Urinary bladder (tissue), 4 donors: ENCODE results near the gene CLDN20. TPM values are rescaled to one million over a fixed set of nuclear protein-coding genes. Genes with fewer than 3 reads are reported as not detected.

Source experiments
- DNase-seq: peaks from one replicate; pipeline ENCODE4 v3.0.0-alpha.2; 2015; ENCODE audit errors: extremely low spot score
- H3K27ac ChIP-seq: one replicate; pipeline ENCODE4 v1.5.1; 2013; ENCODE audit warnings: low read depth, mild to moderate bottlenecking, moderate library complexity
- H3K36me3 ChIP-seq: one replicate; pipeline ENCODE4 v1.6.1; 2013; ENCODE audit warnings: mild to moderate bottlenecking, moderate library complexity; ENCODE audit not compliant: insufficient read depth
- H3K4me1 ChIP-seq: one replicate; pipeline ENCODE4 v1.6.1; 2013; ENCODE audit warnings: mild to moderate bottlenecking, moderate library complexity; ENCODE audit not compliant: insufficient read depth
- H3K4me3 ChIP-seq: one replicate; pipeline ENCODE4 v1.5.1; 2013; ENCODE audit warnings: low read depth, low read length
- WGBS: extraction: QIAGEN DNeasy Blood & Tissue Kit; methylation state at CpG from one replicate; pipeline ENCODE4 v1.1.7; 2013; 5-methylcytosine and 5-hydroxymethylcytosine counted together
- polyA plus RNA-seq: library from polyadenylated mRNA; stranded (reverse); fragments of 200-250 nt; gene quantifications from one replicate; pipeline ENCODE4 v1.2.3, GENCODE V29; 2013
- total RNA-seq: library from RNA; depleted of rRNA; stranded (reverse); fragments of >200 nt; gene quantifications from one replicate; pipeline ENCODE4 v1.2.3, GENCODE V29; 2014
- donor health status: healthy with polysubstance abuse.
- donor health status: healthy.

CLDN20 gene
- total and polyA plus RNA-seq, 2 donors = 0.06 TPM; not detected in 1

GRCh38 chr6:155250701-155251381, 13.0 kb upstream of the CLDN20 start:
- 88% methylated on average over 10 of the region's 10 CpGs for WGBS
- DNase-seq = no peak
- no peaks in the 10 kb centered on the region for H3K36me3 ChIP-seq
- H3K4me1 ChIP-seq = no peaks in the 10 kb centered on the region
- no peak overlapping the region for H3K27ac ChIP-seq
- H3K4me3 ChIP-seq = no peak overlapping the region

- H3K4me1 ChIP-seq = no peaks in the 10 kb centered on the region
- no peak overlapping the region for H3K4me3 ChIP-seq
- H3K27ac ChIP-seq = no peak overlapping the region
- DNase-seq = no peak
- H3K36me3 ChIP-seq = no peaks in the 10 kb centered on the region
- 93% methylated on average over 8 of the region's 8 CpGs for WGBS
Measured at GRCh38 chr6:155252581-155252980, 11.2 kb upstream of the CLDN20 start.

GRCh38 chr6:155253337-155253736, 10.5 kb upstream of the CLDN20 start:
- DNase-seq = no peak
- Histone ChIP-seq H3K36me3 (no peaks in the 10 kb centered on the region), H3K27ac (no peak overlapping the region), H3K4me1 (no peaks in the 10 kb centered on the region), H3K4me3 (no peak overlapping the region)
- 45% methylated on average over 1 of the region's 1 CpG for WGBS

DNA sequence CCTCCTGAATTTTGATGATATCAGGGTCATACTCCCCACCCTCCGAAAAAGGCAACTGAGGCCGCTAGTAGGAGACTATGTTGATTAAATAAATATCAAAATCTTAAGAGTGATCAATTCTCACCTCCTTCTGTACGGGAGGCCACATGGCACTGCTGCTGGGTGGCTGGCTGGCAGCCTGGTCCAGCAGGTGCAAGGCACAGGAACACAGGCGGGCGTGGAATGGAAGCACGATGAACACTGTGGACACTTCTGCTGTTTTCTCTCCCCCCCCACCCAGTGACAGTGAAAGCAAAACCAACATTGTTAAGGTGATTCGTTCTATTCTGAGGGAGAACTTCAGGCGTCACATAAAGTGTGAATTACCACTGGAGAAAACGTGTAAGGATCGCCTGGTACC, 9.7 kb upstream of the CLDN20 start:
- no peak for DNase-seq
- H3K4me3 ChIP-seq = no peak overlapping the region
- no peaks in the 10 kb centered on the region for H3K36me3 ChIP-seq
- 90% methylated on average over 10 of the region's 10 CpGs for WGBS
- no peak overlapping the region for H3K27ac ChIP-seq
- H3K4me1 ChIP-seq = no peaks in the 10 kb centered on the region

GRCh38 chr6:155256122-155256795, 7.6 kb upstream of the CLDN20 start:
- no peak for DNase-seq
- H3K36me3 ChIP-seq = no peaks in the 10 kb centered on the region
- 86% methylated on average over 13 of the region's 13 CpGs for WGBS

GRCh38 chr6:155257796-155258195, 6.0 kb upstream of the CLDN20 start:
- H3K36me3 ChIP-seq = no peaks in the 10 kb centered on the region
- H3K4me1 ChIP-seq = no peaks in the 10 kb centered on the region
- no peak for DNase-seq
- WGBS = 89% methylated on average over 9 of the region's 9 CpGs
- H3K27ac ChIP-seq = no peak overlapping the region
- H3K4me3 ChIP-seq = no peak overlapping the region

More at GRCh38 chr6:155256122-155256795, 7.6 kb upstream of the CLDN20 start:
- H3K27ac ChIP-seq = no peak overlapping the region
- no peaks in the 10 kb centered on the region for H3K4me1 ChIP-seq
- no peak overlapping the region for H3K4me3 ChIP-seq

DNA sequence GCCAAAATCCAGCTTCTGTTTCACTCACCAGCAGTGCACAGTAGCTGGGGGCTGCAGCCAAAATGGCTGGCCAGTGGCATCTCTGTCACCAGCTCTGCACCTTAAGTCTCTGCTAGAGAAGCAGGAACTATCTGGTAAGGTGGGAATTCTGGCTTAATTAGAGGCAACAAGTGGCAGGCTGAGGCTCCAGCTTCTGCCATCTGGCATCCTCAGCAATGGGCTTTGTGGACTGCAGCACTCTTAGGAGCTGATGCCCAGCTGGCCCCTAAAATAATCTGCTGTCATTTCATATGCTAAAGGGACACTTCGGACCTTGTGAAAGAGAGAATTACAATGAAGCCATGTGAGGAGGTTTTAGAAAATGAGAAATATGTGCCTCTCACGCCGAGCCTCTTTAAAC, 4.6 kb upstream of the CLDN20 start:
- Histone ChIP-seq H3K4me3 (no peak overlapping the region), H3K4me1 (no peaks in the 10 kb centered on the region), H3K27ac (no peak overlapping the region), H3K36me3 (no peaks in the 10 kb centered on the region)
- no peak for DNase-seq
- WGBS = 95% methylated on average over 3 of the region's 3 CpGs

- 89% methylated on average over 5 of the region's 5 CpGs for WGBS
- DNase-seq = no peak
- Histone ChIP-seq H3K4me1 (peaks cover under 1% of the 10 kb centered on the region), H3K27ac (no peak overlapping the region), H3K4me3 (no peak overlapping the region), H3K36me3 (no peaks in the 10 kb centered on the region)
Measured at GRCh38 chr6:155259897-155260296, 3.9 kb upstream of the CLDN20 start.

GRCh38 chr6:155260686-155261085, 3.1 kb upstream of the CLDN20 start:
- 52% methylated on average over 3 of the region's 3 CpGs for WGBS
- Histone ChIP-seq H3K27ac (no peak overlapping the region), H3K4me3 (no peak overlapping the region), H3K4me1 (peaks cover 1% of the 10 kb centered on the region), H3K36me3 (no peaks in the 10 kb centered on the region)
- DNase-seq = no peak

DNA sequence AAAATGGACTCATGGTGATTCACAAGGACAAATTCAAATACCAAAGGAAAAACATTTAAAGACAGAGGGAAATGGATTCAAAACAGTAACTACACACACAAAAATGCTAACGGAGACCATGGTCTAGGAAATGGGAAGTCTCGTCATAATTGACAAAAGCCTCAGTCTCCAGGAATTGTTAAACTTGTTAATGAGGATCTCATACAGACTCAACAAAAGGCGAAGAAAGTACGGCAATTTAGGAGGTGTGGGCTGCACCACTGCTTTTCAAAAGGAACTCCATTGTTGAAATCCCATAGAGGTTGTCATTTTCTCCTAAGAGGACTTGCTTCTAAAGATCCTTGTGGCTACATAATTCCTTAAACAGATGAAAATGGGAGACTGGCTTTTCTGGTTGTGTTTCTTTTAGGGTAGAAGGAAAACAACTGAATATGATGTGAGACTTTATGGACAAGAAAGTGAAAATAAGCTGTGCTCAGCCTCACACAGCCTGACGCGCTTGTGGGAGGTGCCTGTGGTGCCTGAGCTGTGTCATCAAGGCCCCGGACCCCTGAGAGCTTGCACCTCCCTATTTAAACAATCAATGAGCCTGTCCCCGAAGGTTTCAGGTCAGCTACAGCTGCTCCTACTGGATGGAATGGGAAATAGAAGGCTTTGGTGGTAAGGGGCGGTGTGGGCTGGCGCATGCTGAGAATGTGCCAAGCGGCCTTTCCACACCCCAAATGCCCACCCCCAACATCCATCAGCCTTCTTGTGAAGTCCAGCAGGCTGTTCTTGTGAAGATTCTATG, 2.5 kb upstream of the CLDN20 start:
- Histone ChIP-seq H3K4me1 (peaks cover 1% of the 10 kb centered on the region), H3K36me3 (no peaks in the 10 kb centered on the region), H3K27ac (no peak overlapping the region), H3K4me3 (no peak overlapping the region)
- 91% methylated on average over 11 of the region's 11 CpGs for WGBS
- no peak for DNase-seq

- H3K27ac ChIP-seq = no peak overlapping the region
- no peaks in the 10 kb centered on the region for H3K36me3 ChIP-seq
- peaks cover 1% of the 10 kb centered on the region for H3K4me1 ChIP-seq
- no peak overlapping the region for H3K4me3 ChIP-seq
- DNase-seq = no peak
- 65% methylated on average over 4 of the region's 4 CpGs for WGBS
Measured at GRCh38 chr6:155262655-155263054, 1.2 kb upstream of the CLDN20 start.

DNA sequence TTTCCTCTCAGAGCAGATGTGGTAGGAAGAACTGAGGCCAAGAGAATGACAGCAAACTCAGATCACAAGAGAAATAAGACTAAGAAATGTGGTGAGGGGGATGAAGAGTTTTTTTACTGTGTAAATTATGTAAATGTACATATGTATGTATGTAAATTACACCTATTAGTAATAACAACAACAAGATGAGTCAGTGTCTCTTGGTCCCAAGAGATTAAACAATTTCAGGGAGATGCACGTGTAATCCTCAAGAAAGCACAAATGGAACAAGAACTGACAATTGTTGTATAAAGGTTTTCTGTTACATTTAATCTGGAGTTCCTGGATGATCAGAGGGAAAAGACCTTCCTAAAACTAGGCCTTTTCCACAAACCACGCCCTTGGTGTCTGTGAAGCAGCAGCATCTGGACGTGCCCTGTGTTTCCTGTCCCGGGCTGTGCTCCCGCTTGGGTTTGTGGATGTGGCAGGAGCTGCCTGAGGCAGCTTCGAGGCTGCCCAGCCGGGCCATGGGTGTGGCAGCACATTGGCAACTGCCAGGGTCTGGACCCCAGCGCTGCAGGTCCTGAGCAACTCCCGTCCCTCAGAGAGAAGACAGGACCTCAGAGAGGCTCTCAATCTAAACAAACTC, 994 bp downstream of the CLDN20 start:
- Histone ChIP-seq H3K27ac (no peak overlapping the region), H3K4me1 (peaks cover 1% of the 10 kb centered on the region), H3K4me3 (no peak overlapping the region), H3K36me3 (no peaks in the 10 kb centered on the region)
- DNase-seq = no peak
- WGBS = 41% methylated on average over 9 of the region's 9 CpGs

GRCh38 chr6:155265843-155266535, 2.2 kb downstream of the CLDN20 start:
- no peak for DNase-seq
- Histone ChIP-seq H3K4me1 (peaks cover 1% of the 10 kb centered on the region), H3K36me3 (no peaks in the 10 kb centered on the region), H3K27ac (no peak overlapping the region), H3K4me3 (no peak overlapping the region)
- WGBS = 89% methylated on average over 4 of the region's 4 CpGs
